IPS DF 6.9 (cell line): ENCODE measurements around the gene ASIC3.

ENCODE experiments used
- DNase-seq: peaks from one replicate; pipeline ENCODE4 v3.0.0-alpha.2; 2013; ENCODE audit warnings: low read depth, low spot score
- H3K27ac ChIP-seq: one replicate; pipeline ENCODE4 v1.5.1; 2013; ENCODE audit warnings: low read length, control low read depth
- H3K27me3 ChIP-seq: 2 replicates; pipeline ENCODE4 v1.6.1; 2013; ENCODE audit warnings: mild to moderate bottlenecking, low read length; ENCODE audit not compliant: control insufficient read depth, insufficient read depth
- H3K36me3 ChIP-seq: 2 replicates; pipeline ENCODE4 v1.6.1; 2013; ENCODE audit warnings: low read length; ENCODE audit not compliant: control insufficient read depth, insufficient read depth
- H3K4me1 ChIP-seq: 2 replicates; pipeline ENCODE4 v1.6.1; 2013; ENCODE audit warnings: low read length; ENCODE audit not compliant: control insufficient read depth, insufficient read depth
- H3K4me3 ChIP-seq: 2 replicates; pipeline ENCODE4 v1.5.1; 2013; ENCODE audit warnings: mild to moderate bottlenecking, low read length
- H3K9me3 ChIP-seq: 2 replicates; pipeline ENCODE4 v1.6.1; 2013; ENCODE audit warnings: low read length, inconsistent platforms; ENCODE audit not compliant: control insufficient read depth, insufficient read depth
- WGBS: extraction: QIAGEN DNeasy Blood & Tissue Kit; methylation state at CpG from one replicate; pipeline ENCODE4 v1.1.7; 2013; ENCODE audit warnings: mixed read lengths, missing lambda C conversion rate; ENCODE audit not compliant: insufficient read length, insufficient coverage; 5-methylcytosine and 5-hydroxymethylcytosine counted together

ASIC3 gene

DNA sequence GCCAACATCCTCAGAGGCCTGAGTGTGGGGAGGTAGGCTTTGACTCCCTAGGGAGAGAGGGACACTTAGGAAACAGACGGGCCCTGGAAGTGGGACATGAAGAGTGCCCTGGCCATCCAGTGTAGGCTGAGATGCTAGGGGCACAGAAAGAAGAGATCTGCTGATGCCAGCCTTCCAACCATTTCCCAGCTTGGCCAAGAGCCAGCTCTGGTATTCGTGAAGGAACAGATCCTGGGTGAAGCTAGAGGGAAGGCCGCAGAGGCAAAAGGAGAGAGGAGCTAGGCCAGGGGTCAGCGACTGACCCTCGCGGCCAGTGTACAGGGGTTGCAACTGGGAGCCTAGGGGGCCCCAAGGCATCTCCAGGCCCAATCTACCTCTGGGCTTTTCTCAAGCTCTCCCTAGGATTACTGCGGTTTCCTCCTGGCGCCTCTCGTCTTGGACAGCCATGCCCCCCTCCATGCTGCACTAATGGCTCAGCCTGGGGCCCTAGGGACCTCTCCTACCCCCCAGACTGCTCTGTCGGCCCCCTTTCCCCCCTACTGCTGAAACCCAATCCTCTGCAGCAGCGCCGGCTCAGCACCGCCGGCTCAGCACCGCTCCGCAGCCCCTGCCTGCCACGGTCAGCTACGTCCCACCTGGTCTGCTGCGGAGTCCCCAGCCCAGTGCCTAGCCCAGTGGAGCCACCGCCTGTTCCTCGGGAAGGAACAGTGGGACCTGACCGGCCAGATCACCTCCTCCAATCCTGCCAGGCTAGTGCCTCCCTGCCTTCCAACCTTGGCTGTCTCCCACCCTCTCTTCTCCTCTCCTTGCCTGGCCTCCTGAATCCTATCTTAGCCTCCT is at the start of gene ASIC3:
ASIC3 (plus strand) TSS at position 556 of the 840 bp plus-strand sequence. CDS start 355 bp downstream, outside the sequence.
- H3K27ac ChIP-seq, result no peak within 1 kb of the TSS
- H3K4me3 ChIP-seq, result no peak within 1 kb of the TSS
- WGBS, result no CpG with 5 or more reads among the region's 22 CpGs
- peaks cover 12% of the 10 kb centered on the region; the same call in 1 of the 2 replicates for H3K27me3 ChIP-seq
- H3K4me1 ChIP-seq, result peaks cover 4% of the 10 kb centered on the region; the same call in 1 of the 2 replicates
- H3K36me3 ChIP-seq, result no peaks in the 10 kb centered on the region; the same call in 1 of the 2 replicates
- DNase-seq, result no peak
- no peaks in the 10 kb centered on the region for H3K9me3 ChIP-seq

- Histone ChIP-seq H3K36me3 (no peaks in the 10 kb centered on the region), H3K9me3 (no peaks in the 10 kb centered on the region), H3K27me3 (no peaks in the 10 kb centered on the region), H3K27ac (no peak overlapping the region), H3K4me3 (no peak overlapping the region), H3K4me1 (peaks cover 7% of the 10 kb centered on the region)
- DNase-seq, result no peak
- no CpG with 5 or more reads among the region's 12 CpGs for WGBS
These were observed 49.3 kb upstream of the ASIC3 start for GRCh38 chr7:150999001-150999400.

- no peaks in the 10 kb centered on the region for H3K9me3 ChIP-seq
- H3K27me3 ChIP-seq, result no peaks in the 10 kb centered on the region
- H3K27ac ChIP-seq, result no peak overlapping the region
- H3K36me3 ChIP-seq, result no peaks in the 10 kb centered on the region
- WGBS, result 100% methylated on average over 5 of the region's 5 CpGs
- DNase-seq, result no peak
- peaks cover 7% of the 10 kb centered on the region for H3K4me1 ChIP-seq
- H3K4me3 ChIP-seq, result no peak overlapping the region
These were observed 48.7 kb upstream of the ASIC3 start for GRCh38 chr7:150999497-151000230.

- H3K9me3 ChIP-seq, result no peaks in the 10 kb centered on the region
- H3K4me1 ChIP-seq, result peaks cover 4% of the 10 kb centered on the region
- no peaks in the 10 kb centered on the region for H3K27me3 ChIP-seq
- no peak for DNase-seq
- no peak overlapping the region for H3K4me3 ChIP-seq
- H3K27ac ChIP-seq, result no peak overlapping the region
- no peaks in the 10 kb centered on the region for H3K36me3 ChIP-seq
- WGBS, result no CpG with 5 or more reads among the region's 13 CpGs
These were observed 47.3 kb upstream of the ASIC3 start for GRCh38 chr7:151000897-151001495.

- DNase-seq, result no peak
- peaks cover 3% of the 10 kb centered on the region for H3K4me1 ChIP-seq
- no peaks in the 10 kb centered on the region for H3K36me3 ChIP-seq
- no peaks in the 10 kb centered on the region for H3K9me3 ChIP-seq
- no peak overlapping the region for H3K27ac ChIP-seq
- no peak overlapping the region for H3K4me3 ChIP-seq
- WGBS, result no CpG with 5 or more reads among the region's 16 CpGs
- no peaks in the 10 kb centered on the region for H3K27me3 ChIP-seq
These were observed 46.8 kb upstream of the ASIC3 start for GRCh38 chr7:151001546-151001945.

GRCh38 chr7:151003572-151003971 is 44.8 kb upstream of the ASIC3 start:
- WGBS, result no CpG with 5 or more reads among the region's 12 CpGs

GRCh38 chr7:151005566-151005965 is 42.8 kb upstream of the ASIC3 start:
- Histone ChIP-seq H3K36me3 (no peaks in the 10 kb centered on the region), H3K27me3 (no peaks in the 10 kb centered on the region), H3K9me3 (no peaks in the 10 kb centered on the region), H3K27ac (no peak overlapping the region), H3K4me1 (peaks cover 12% of the 10 kb centered on the region), H3K4me3 (no peak overlapping the region)
- no peak for DNase-seq
- WGBS, result no CpG with 5 or more reads among the region's 9 CpGs

More at GRCh38 chr7:151003572-151003971, 44.8 kb upstream of the ASIC3 start:
- H3K4me3 ChIP-seq, result no peak overlapping the region
- no peak overlapping the region for H3K27ac ChIP-seq
- no peaks in the 10 kb centered on the region for H3K36me3 ChIP-seq
- no peak for DNase-seq
- H3K9me3 ChIP-seq, result no peaks in the 10 kb centered on the region
- 0 out of 2 replicates have a peak, but pooled peaks cover 1% of the 10 kb centered on the region for H3K4me1 ChIP-seq
- H3K27me3 ChIP-seq, result no peaks in the 10 kb centered on the region

GRCh38 chr7:151006590-151007300 is 41.6 kb upstream of the ASIC3 start:
- WGBS, result no CpG with 5 or more reads among the region's 23 CpGs
- H3K4me1 ChIP-seq, result peaks cover 13% of the 10 kb centered on the region
- no peaks in the 10 kb centered on the region for H3K9me3 ChIP-seq
- no peak overlapping the region for H3K27ac ChIP-seq
- H3K36me3 ChIP-seq, result no peaks in the 10 kb centered on the region
- H3K4me3 ChIP-seq, result no peak overlapping the region
- H3K27me3 ChIP-seq, result no peaks in the 10 kb centered on the region
- DNase-seq, result no peak

DNA sequence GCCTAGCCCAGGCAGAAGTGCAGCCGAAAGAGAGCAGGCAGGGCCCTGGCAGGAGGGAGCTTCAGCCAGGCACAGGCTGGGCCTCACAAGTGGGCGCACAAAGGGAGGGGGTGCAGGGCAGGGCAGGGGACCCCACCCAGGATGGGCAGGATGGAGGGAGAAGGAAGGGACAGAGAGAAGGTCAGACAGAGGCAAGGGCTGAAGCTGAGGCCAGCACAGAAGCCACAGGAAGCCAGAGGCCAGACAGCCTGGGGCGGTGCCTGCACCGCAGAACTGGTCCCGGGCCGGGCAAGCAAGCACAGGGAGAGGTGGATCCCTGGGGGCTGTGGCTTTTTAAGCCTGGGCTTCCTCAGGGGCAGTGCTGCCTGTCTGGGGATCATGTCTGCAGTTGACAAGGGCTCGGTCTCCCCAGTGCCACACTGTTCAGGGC is 40.8 kb upstream of the ASIC3 start:
- WGBS, result no CpG with 5 or more reads among the region's 7 CpGs
- Histone ChIP-seq H3K27ac (no peak overlapping the region), H3K4me3 (no peak overlapping the region)

DNA sequence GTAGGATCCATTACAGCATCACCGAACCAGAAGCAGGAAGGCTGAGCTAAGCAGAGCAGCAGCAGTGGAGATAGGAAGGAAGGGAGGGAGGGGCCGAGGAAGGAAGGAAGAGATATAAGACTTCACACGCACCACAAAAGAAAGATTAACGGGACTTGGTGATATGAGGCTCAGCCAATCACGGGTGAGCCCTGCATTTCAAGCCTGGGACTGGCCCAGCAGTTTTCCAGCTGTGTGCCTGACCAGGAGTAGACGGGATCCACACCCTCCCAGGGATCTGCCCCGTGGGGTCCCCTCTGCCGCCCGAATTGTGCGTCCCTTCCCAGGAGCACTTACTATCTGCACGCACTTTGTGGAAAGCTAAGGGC is 40.2 kb upstream of the ASIC3 start:
- no peaks in the 10 kb centered on the region for H3K36me3 ChIP-seq
- no peak for DNase-seq
- peaks cover 17% of the 10 kb centered on the region for H3K4me1 ChIP-seq
- no peak overlapping the region for H3K4me3 ChIP-seq
- no peak overlapping the region for H3K27ac ChIP-seq
- H3K27me3 ChIP-seq, result no peaks in the 10 kb centered on the region
- no peaks in the 10 kb centered on the region for H3K9me3 ChIP-seq
- no CpG with 5 or more reads among the region's 11 CpGs for WGBS

More for the DNA sequence above, 40.8 kb upstream of the ASIC3 start:
- Histone ChIP-seq H3K9me3 (no peaks in the 10 kb centered on the region), H3K36me3 (no peaks in the 10 kb centered on the region), H3K4me1 (peaks cover 14% of the 10 kb centered on the region), H3K27me3 (no peaks in the 10 kb centered on the region)
- no peak for DNase-seq
